ENCODE results near the gene TMEM176B.
A peak's percentile ranks its signal among the peaks of the same experiment; 100 is the strongest.

TMEM176B gene

GRCh38 chr7:150799741-150800580, at the start of gene TMEM176B:
Gene TMEM176B, minus strand, starts transcription at chr7:150800364. Its CDS starts 3,795 bp downstream, at chr7:150796569.
- peak; percentile 19 for DNase-seq (ENCODE audit: low read depth, low spot score)

DNA sequence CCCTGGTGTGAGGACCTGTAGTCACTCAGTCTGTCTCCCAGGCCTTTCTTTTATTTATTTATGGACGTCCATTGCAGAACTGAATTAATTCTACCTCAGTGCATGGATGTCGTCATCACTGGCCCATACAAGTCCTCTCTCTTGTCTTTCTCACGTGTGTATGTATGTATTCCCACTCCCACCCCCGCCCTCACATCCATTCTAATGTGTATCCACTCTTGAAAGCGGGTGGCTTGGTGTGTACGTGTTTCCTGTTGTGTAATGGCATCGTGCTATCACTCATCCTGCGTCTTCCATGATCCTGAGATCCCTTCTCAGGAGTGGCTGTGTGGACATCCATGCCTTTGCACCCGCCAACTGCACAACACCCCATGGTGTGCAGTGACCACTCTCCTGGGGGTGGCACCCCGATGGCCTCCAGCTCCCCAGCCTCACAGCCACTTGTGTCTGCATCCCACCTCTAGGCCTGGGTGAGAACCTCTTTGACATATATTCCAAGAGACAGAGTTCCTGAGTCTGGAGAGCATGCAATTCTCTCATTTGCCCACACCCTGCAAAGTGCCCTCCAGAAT, 49.1 kb upstream of the TMEM176B start:
- no peak for DNase-seq (ENCODE audit: low read depth, low spot score)

GRCh38 chr7:150848561-150849115, 48.5 kb upstream of the TMEM176B start:
- no peak for DNase-seq (ENCODE audit: low read depth, low spot score)

- DNase-seq (ENCODE audit: low read depth, low spot score) = no peak
Observed at GRCh38 chr7:150848111-150848510, 47.9 kb upstream of the TMEM176B start.

- DNase-seq (ENCODE audit: low read depth, low spot score) = no peak
Observed at GRCh38 chr7:150847536-150847935, 47.4 kb upstream of the TMEM176B start.

DNA sequence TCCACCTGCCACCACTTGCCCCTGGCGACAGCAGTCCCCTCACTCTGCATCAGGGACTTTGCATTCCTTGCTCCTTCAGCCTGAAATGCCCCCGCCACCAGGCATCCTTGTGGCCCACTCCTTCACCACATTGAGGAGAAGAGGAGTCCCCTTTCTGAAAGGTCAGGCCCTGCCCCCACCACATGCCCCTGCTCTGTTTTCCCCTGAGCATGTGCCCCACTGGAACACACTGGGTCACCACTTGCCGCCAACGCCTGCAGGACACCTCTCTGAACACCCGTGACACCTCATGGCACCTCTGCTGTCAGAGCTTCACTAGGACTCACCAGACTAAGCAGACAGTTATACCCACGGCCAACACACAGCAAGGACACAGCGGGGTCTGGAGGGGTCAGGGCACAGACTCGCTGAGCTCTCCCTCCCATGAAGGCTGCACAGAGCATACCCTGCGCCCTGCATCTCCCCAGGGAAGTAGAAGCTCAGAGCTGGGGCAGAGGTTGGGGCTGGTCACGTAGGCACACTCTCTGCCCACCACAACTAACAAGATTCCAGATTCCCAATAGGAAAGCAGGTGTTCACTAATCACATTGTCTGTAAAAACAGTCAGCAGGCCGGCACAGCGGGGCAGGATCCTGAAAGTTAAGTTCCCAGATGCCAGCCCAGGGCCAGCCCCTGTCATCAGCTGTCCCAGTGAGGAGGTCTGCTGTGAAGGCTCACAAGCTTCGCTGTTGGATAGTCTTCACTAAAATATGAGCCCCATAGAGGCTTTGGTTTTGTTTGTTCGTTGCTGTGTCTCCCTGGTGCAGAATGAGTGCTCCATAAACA, 46.3 kb upstream of the TMEM176B start:
- DNase-seq (ENCODE audit: low read depth, low spot score) = no peak

- DNase-seq (ENCODE audit: low read depth, low spot score) = peak; percentile 26
Observed at GRCh38 chr7:150845421-150845861, 45.3 kb upstream of the TMEM176B start.

- no peak for DNase-seq (ENCODE audit: low read depth, low spot score)
Observed at GRCh38 chr7:150842716-150843115, 42.6 kb upstream of the TMEM176B start.

DNA sequence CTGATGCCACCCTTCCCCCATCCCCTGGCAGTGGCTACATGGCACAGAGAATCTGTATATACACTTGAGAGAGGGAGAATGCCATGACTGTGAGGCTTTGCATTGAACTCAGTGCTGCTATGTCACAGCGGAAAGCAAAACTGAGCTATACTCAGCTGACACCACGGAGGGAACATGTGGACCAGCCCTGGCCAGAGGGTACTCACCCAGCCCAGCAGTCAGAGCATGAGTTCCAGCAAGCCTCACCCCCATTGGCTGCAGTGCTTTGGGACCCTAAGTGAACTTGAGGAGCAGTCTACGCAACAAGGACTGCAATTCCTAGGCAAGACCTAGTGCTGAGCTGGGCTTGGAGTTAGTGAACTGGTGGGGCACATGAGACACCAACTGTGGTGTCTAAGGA, 41.9 kb upstream of the TMEM176B start:
- no peak for DNase-seq (ENCODE audit: low read depth, low spot score)

DNA sequence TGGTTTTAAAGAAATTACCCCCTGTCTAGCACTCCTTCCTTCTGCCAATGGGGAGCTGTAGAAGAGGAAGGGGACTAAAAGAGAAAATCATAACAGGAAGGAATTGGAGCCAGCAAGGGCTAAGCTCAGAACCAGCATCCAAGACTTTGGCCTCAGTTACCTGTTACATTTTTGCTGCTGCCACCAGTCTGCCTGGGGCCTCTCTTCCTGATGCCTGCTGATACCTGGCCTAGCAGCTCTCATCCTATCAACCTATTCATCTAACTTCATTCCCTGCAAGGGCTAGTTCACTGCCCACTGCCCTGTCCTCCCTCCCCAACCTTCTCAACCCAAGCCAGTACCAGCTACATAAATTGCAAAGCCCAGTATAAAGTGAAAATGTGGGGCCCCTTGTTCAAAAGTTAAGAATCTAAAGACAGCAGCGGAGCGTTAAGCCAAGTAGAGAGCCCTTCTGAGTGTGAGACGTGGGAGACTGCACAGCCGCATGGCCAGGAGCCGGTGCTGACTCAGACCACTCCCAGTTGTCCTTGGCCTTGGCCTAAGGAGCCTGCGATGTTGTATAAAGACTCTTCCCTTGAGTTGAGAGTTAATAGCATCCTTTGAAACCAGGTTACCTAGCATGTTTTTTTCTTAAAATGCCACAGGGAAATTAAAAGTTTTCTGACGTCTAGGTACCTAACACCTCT, 38.9 kb upstream of the TMEM176B start:
- DNase-seq (ENCODE audit: low read depth, low spot score) = no peak

DNA sequence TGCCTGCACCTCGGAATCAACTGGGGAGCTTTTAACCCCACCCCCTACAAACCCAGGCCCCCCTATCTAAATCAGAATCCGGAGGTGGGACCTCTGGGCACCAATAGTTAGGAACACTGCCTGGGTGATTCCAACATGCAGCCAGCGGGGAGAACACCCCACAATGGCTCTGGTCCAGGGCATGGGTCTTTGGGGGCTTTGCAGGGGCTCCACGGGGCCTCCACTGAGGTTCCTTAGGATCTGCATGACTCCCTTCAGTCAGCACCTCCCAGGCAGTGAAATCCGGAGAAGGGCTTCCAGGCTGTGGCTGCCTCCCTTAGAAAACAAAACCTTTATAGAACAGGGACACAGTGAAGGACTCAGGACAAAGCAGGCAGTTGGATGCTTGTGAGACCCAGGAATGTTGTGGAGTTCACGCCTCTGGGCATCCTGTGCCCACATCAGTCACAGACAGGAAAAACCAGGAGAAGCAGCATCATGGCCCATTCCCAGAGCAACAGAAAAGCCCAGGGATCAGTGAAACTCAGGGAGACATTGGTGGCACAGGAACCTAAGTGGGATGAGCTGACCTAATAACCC, 35.6 kb upstream of the TMEM176B start:
- DNase-seq (ENCODE audit: low read depth, low spot score) = no peak

GRCh38 chr7:150835019-150835418, 34.9 kb upstream of the TMEM176B start:
- DNase-seq (ENCODE audit: low read depth, low spot score) = no peak

DNA sequence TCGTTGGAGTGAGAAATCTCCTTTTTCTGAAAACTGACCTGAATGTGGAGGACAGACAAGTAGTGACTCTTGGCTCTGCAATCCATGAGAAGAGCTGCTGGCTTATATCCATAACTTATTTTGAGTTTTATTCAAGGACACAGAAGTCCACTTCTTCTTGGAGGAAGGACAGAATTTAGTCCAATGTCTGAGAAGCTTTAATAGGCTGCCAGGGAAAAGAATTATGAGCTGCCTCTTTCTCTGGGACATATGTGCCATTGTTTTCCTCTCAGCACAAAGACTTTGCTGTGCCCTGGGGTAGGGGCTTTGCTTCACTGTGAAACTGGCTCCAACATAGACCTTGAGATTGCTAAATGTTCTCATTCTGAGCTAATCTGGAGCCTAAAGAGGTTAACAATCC, 31.7 kb upstream of the TMEM176B start:
- no peak for DNase-seq (ENCODE audit: low read depth, low spot score)

- no peak for DNase-seq (ENCODE audit: low read depth, low spot score)
Observed at GRCh38 chr7:150830937-150831336, 30.8 kb upstream of the TMEM176B start.

- DNase-seq (ENCODE audit: low read depth, low spot score) = no peak
Observed at GRCh38 chr7:150829426-150829825, 29.3 kb upstream of the TMEM176B start.

DNA sequence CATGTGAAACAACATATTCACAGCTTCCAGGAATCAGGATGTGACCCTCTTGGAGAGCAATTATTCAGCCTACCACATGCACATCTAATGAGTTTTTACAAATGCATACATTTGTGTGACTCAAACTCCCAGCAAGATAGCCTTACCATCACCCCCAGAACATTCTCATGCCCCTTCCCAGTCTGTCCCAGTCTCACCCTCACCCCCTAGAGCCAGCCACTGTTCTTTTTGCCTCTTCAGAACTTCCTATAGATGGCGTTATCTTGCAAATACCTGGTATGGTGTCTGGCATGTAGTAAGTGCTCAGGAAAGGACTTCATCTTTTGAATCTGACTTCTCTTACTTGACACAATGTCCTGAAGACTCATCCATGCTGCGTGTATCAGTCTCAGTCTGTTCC, 28.2 kb upstream of the TMEM176B start:
- DNase-seq (ENCODE audit: low read depth, low spot score) = no peak

DNA sequence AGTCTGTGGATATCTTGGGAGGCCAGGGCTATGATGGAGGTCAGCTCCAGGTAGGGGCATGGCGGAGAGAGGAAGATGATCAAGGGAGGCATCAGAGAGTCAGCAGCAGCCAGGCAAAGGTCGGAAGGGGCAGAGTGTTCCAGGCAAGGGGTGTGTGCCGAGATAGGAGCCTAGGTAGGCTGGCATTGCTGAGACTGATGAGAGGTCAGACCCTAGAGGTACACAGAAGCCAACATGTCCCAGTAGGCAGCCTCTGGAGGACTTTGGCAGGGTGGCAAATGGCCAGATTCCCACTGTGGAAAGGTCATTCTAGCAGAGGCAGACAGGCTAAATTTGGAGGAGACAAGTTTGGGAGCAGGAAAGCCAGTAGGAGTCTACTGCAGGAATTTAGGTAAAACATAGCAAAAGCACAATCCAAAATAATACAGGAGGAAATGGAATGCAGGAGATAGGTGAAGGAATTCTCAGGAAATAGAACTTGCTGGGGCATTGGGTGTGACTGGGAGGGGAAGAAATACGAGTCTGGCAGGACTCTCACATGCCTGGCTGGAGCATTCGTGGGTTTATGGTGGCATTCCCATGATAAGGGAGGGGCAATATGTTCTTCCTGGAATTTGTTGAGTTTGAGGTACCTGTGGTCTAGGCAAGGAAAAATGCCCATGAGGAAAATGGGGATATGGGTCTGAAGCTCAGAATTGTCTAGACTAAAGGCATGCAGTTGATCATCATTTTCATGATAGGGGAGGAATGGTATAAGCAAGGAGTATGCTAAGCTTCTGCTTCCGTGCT, 26.1 kb upstream of the TMEM176B start:
- no peak for DNase-seq (ENCODE audit: low read depth, low spot score)

DNA sequence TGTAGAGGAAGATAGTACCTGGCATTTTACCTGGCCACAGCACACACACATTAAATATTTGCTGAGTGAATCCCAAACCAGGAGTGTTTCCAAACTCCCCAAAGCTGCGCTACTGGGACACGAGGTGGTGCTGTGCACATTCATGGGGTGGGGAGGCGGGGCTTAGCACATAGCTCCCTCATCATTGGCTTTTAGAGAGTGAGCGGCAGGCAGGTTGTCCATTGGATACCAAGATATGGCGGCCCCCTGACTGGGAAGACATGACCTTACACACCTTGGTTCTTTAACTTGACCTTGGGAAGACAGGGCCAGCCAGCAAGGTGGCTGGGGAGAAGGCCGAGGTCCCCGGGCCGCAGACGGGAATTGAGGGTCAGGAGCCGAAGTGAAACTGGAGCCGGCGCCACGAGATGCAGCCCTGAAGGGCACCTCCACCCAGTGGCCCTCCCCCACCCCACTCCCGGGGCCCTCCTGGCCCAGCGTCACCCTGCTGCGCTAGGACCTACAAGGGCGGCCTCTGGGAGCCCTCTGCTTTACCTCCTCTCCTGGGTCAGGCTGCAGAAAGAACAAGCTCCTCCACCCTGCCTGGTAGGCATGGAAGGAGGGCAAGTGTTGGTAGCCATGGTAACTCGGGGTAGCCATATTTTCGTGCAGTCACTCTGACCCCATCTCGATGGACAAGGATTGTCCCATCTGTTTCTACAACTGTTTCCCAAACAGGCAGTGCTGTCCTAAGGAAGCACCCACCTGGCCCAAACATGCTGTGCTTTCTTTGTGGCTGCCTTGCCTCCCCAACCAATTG, 24.4 kb upstream of the TMEM176B start:
- DNase-seq (ENCODE audit: low read depth, low spot score) = no peak

- no peak for DNase-seq (ENCODE audit: low read depth, low spot score)
Observed at GRCh38 chr7:150823484-150824126, 23.4 kb upstream of the TMEM176B start.

Data from ELF-1 (cell line).